Activated naive CD4-positive, alpha-beta T cell treated with anti-CD3 and anti-CD28 coated beads for 36 hours (primary cell): ENCODE results near the gene PIP5K1A. TPM values are rescaled to one million over a fixed set of nuclear protein-coding genes. Genes with fewer than 3 reads are reported as not detected.
"Not testable (repeated sequence)": the region's sequence is repeated elsewhere in the genome, so short reads cannot be mapped to it uniquely, and the experiment has no call there.

Source experiments
- CTCF ChIA-PET: fragments of 350-600 bp; sonication (Branson Sonifier 250); formaldehyde crosslinking; loops from one replicate; lab custom pipeline; 2021; ENCODE audit warnings: antibody characterized with exemption; lab: Charles Lee
- DNase-seq: peaks from one replicate; pipeline ENCODE4 v3.0.0-alpha.2; 2020
- H3K27ac Mint-ChIP-seq: one replicate; pipeline ENCODE4 v1.8.0; 2021; ENCODE audit warnings: mild to moderate bottlenecking, mixed read lengths
- H3K27me3 Mint-ChIP-seq: one replicate; pipeline ENCODE4 v1.8.0; 2021; ENCODE audit warnings: low read depth, mixed read lengths
- H3K36me3 Mint-ChIP-seq: one replicate; pipeline ENCODE4 v1.8.0; 2021; ENCODE audit warnings: low read depth, mixed read lengths
- H3K4me1 Mint-ChIP-seq: one replicate; pipeline ENCODE4 v1.8.0; 2021; ENCODE audit warnings: low read depth, mixed read lengths
- H3K4me3 Mint-ChIP-seq: one replicate; pipeline ENCODE4 v1.8.0; 2021; ENCODE audit warnings: mild to moderate bottlenecking, moderate library complexity, mixed read lengths
- H3K9me3 Mint-ChIP-seq: one replicate; pipeline ENCODE4 v1.8.0; 2021; ENCODE audit warnings: mixed read lengths
- intact Hi-C: fragments of 100-400 bp; cut with micrococcal nuclease; formaldehyde crosslinking; loops from one replicate; pipeline ENCODE4 v1.15.1; 2023
- total RNA-seq, 2 experiments: library from RNA; stranded (reverse); gene quantifications; one replicate each; pipeline ENCODE4 v1.2.3, GENCODE V29; 2021

The PIP5K1A gene
- total RNA-seq, 2 experiments from 2014 or later = 72.6 to 82.5 TPM

- H3K4me3 Mint-ChIP-seq = peak overlapping the region; percentile 92
These were observed 31.8 kb upstream of the PIP5K1A start for GRCh38 chr1:151166505-151166956.

DNA sequence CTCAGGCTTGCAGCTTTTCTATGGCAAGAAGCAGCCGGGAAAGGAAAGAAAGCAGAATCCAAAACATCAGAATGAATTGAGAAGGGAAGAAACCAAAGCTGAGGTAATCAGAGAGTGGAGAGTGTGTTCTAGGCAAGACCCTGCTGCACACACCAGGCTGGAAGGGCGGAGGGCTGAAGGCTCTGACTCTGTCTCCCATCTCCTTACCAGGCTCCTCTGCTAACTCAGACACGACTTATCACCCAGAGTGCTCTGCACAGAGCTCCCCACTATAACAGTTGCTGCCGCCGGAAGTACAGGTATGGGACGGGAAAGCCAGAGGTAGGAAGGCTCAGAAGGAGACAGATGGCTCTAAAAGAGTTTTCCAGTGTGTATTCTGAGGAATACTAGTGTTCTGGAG lies 31.2 kb upstream of the PIP5K1A start:
- H3K4me3 Mint-ChIP-seq = peak overlapping the region; percentile 92
- H3K27me3 Mint-ChIP-seq = no peaks in the 10 kb centered on the region
- CTCF ChIA-PET = interaction anchor here (1.2 to 1.9 kb wide), 3 partner anchors 9 to 67 kb away, joined by 4 to 7 read pairs (median 4); partner anchors contain the start of genes TMOD4 and TNFAIP8L2
- no peaks in the 10 kb centered on the region for H3K9me3 Mint-ChIP-seq
- peaks cover 24% of the 10 kb centered on the region for H3K36me3 Mint-ChIP-seq
- no peak for DNase-seq
- intact Hi-C loops = no loop called here
- peak overlapping the region; percentile 53 for H3K27ac Mint-ChIP-seq
- H3K4me1 Mint-ChIP-seq = peaks cover 42% of the 10 kb centered on the region

More at GRCh38 chr1:151166505-151166956, 31.8 kb upstream of the PIP5K1A start:
- intact Hi-C loops = loop anchor here (1.0 kb wide), 2 partner anchors 24 to 32 kb away; partner anchors contain the start of genes PIP5K1A and VPS72
- peak; percentile 16 for DNase-seq
- Mint-ChIP-seq H3K36me3 (peaks cover 24% of the 10 kb centered on the region), H3K27me3 (no peaks in the 10 kb centered on the region), H3K9me3 (no peaks in the 10 kb centered on the region), H3K4me1 (peaks cover 48% of the 10 kb centered on the region), H3K27ac (peak overlapping the region; percentile 90)
- CTCF ChIA-PET = interaction anchor here (0.6 to 1.9 kb wide), 4 partner anchors 9 to 67 kb away, joined by 4 to 7 read pairs (median 4); partner anchors contain the start of genes TMOD4 and TNFAIP8L2

DNA sequence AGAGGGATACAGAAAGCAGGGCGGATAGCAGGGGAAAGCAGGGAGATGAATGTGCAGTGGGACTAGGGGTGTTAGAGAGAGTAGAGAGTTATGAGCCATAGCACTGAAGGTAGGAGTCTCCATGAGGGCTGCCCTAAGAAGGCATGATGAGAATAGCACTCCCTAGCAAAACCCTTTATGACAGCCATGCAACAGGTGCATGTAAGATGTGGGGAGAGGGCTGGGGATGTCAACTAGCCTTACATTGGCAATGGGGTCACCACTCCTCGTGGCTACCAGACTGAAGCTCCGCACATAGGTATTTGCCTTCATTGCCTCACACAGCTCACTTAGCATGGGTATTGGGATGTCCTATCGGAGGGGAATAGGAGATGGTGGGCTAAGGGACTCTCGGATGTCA lies 27.2 kb upstream of the PIP5K1A start:
- Mint-ChIP-seq H3K4me1 (peaks cover 16% of the 10 kb centered on the region), H3K36me3 (peaks cover 24% of the 10 kb centered on the region), H3K27ac (no peak overlapping the region), H3K9me3 (no peaks in the 10 kb centered on the region), H3K27me3 (no peaks in the 10 kb centered on the region), H3K4me3 (no peak overlapping the region)
- DNase-seq = no peak
- CTCF ChIA-PET = interaction anchor here (0.5 to 2.1 kb wide), 3 partner anchors 13 to 248 kb away, joined by 3 to 5 read pairs (median 4); no protein-coding TSS in a partner anchor
- intact Hi-C loops = no loop called here

DNA sequence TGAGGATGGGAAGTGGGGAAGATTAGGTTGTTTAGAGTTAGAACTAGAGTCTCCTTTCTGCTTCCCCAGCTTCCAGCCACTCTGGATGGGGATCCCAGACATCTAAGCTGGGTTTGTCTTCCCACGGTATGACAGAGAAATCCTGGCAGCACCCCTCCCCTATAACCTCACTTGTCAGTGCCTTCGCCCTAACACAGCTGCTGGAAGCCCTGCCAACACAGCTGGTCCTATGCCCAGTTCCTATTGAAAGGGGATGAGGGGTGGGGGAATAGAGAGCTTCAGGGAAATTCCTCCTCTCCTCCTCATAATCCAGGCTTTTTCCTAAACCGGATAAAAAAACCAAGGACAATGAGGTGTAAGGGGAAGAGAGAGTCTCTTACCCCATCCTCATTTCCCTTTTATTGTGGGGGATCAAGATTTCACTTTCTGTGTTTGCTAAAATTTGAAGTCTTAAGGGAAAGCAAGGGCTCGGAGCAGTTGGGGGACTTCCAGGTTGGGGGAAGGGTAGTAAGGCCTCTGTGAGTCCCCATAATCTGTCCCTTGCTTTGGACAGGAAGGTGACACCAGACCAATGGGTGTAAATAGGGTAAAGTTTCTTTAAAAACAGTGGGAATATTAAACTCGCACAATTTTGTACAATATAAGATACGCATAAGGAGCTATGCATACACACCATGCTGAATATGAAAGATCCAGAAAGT lies 23.2 kb upstream of the PIP5K1A start:
- Mint-ChIP-seq H3K4me3 (no peak overlapping the region), H3K36me3 (peaks cover 26% of the 10 kb centered on the region), H3K27me3 (no peaks in the 10 kb centered on the region), H3K27ac (peak overlapping the region; percentile 63), H3K9me3 (no peaks in the 10 kb centered on the region), H3K4me1 (no peaks in the 10 kb centered on the region)
- no peak for DNase-seq
- intact Hi-C loops = no loop called here
- CTCF ChIA-PET = interaction anchor here (1.4 kb wide), 2 partner anchors 9 to 31 kb away, joined by 4 read pairs; partner anchors contain the start of genes LYSMD1 and SCNM1

DNA sequence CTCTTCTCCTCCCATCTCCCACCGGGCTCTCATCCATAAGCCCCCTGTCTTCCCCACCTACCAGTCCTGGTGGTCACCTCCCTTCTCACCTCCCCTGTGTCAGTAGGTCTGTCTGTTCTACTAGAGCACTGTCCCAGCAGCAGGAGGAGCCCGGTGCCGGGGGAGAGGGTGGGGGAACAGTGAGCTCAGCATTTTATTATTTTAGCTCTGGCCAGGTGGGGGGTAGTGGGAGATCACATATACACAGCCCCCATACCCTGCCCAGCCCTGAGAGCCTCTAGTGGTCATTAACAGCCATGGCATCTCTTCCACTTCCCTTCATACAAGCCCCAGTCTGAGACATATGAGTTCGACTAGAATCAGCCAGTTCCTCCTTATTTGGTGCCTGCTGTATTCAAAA lies 22.5 kb upstream of the PIP5K1A start, which contains the start of gene TMOD4:
TMOD4 (minus strand) TSS at position 119 of the 400 bp plus-strand sequence. CDS start 1,106 bp downstream, outside the sequence.
- DNase-seq = no peak

DNA sequence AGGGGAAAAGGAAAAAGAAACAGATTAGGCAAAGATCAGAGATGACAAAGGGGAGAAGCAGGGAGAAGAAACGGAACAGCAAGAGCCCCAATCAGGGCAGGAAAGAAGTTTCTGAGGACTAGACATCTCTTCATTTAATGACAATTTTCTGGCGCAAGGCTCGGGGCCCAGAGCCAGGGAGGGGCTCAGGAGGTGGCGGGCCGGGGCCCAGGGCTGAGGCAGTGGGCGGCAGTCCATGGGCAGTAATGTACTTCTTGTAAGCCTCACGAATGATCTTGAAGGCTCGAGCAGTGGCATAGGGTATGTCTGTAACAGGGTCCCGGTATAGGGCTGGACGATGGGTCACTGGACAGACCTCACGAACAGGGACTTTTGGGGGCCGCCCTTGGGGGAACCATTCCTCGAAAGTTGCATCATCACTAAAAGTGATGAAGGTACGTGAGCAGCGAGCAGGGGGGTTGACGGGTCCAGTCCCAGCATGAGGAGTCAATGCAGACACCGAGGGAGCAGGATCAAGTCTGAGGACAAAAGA lies 21.8 kb upstream of the PIP5K1A start:
- Mint-ChIP-seq H3K27me3 (no peaks in the 10 kb centered on the region), H3K36me3 (peaks cover 36% of the 10 kb centered on the region), H3K9me3 (no peaks in the 10 kb centered on the region), H3K4me3 (no peak overlapping the region), H3K4me1 (no peaks in the 10 kb centered on the region), H3K27ac (no peak overlapping the region)
- CTCF ChIA-PET = interaction anchor here (0.7 to 1.8 kb wide), 5 partner anchors 10 to 152 kb away, joined by 3 to 5 read pairs (median 4); partner anchors contain the start of genes LYSMD1 and SCNM1
- intact Hi-C loops = no loop called here
- DNase-seq = no peak

More for the DNA sequence above, 22.5 kb upstream of the PIP5K1A start, which contains the start of gene TMOD4:
- peaks cover 29% of the 10 kb centered on the region for H3K36me3 Mint-ChIP-seq
- peak within 1 kb of the TSS; percentile 63 for H3K27ac Mint-ChIP-seq
- no peaks in the 10 kb centered on the region for H3K4me1 Mint-ChIP-seq
- H3K9me3 Mint-ChIP-seq = no peaks in the 10 kb centered on the region
- intact Hi-C loops = no loop called here
- CTCF ChIA-PET = interaction anchor here (0.7 to 1.8 kb wide), 4 partner anchors 9 to 76 kb away, joined by 3 to 5 read pairs (median 4); partner anchors contain the start of genes LYSMD1 and SCNM1
- H3K27me3 Mint-ChIP-seq = no peaks in the 10 kb centered on the region
- H3K4me3 Mint-ChIP-seq = no peak within 1 kb of the TSS

GRCh38 chr1:151184211-151184610 lies 14.1 kb upstream of the PIP5K1A start:
- Mint-ChIP-seq H3K27ac (no peak overlapping the region), H3K36me3 (peaks cover 42% of the 10 kb centered on the region), H3K27me3 (no peaks in the 10 kb centered on the region), H3K9me3 (no peaks in the 10 kb centered on the region), H3K4me3 (no peak overlapping the region), H3K4me1 (peaks cover 21% of the 10 kb centered on the region)
- CTCF ChIA-PET = interaction anchor here (0.5 kb wide), 1 partner anchor 113 kb away, joined by 3 read pairs; no protein-coding TSS in a partner anchor
- DNase-seq = no peak
- intact Hi-C loops = no loop called here

GRCh38 chr1:151187205-151187604 lies 11.1 kb upstream of the PIP5K1A start:
- intact Hi-C loops = no loop called here
- Mint-ChIP-seq H3K4me3 (no peak overlapping the region), H3K36me3 (peaks cover 27% of the 10 kb centered on the region), H3K27me3 (no peaks in the 10 kb centered on the region), H3K9me3 (no peaks in the 10 kb centered on the region), H3K27ac (no peak overlapping the region), H3K4me1 (peaks cover 32% of the 10 kb centered on the region)
- DNase-seq = no peak
- CTCF ChIA-PET = interaction anchor here (0.9 to 1.1 kb wide), 2 partner anchors 10 to 65 kb away, joined by 4 to 5 read pairs; no protein-coding TSS in a partner anchor

DNA sequence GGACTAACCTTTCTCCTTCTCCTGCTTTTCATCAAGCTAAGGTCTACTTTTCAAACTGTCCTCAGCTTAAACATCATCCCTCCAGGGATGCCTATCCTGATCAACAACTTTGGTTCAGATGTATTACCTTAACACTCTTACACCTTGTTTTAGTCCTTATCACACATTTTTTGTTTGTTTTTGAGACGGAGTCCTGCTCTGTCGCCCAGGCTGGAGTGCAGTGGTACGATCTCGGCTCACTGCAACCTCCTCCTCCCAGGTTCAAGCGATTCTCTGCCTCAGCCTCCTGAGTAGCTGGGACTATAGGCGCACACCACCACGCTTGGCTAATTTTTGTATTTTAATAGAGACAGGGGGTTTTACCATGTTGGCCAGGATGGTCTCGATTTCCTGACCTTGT lies 9.7 kb upstream of the PIP5K1A start:
- H3K36me3 Mint-ChIP-seq = peaks cover 19% of the 10 kb centered on the region
- H3K27me3 Mint-ChIP-seq, H3K9me3 Mint-ChIP-seq, H3K27ac Mint-ChIP-seq, intact Hi-C loops, DNase-seq: not testable (repeated sequence)
- CTCF ChIA-PET = interaction anchor here (1.0 kb wide), 1 partner anchor 89 kb away, joined by 3 read pairs; no protein-coding TSS in a partner anchor
- H3K4me3 Mint-ChIP-seq = peak overlapping the region; percentile 96
- peaks cover 32% of the 10 kb centered on the region for H3K4me1 Mint-ChIP-seq

DNA sequence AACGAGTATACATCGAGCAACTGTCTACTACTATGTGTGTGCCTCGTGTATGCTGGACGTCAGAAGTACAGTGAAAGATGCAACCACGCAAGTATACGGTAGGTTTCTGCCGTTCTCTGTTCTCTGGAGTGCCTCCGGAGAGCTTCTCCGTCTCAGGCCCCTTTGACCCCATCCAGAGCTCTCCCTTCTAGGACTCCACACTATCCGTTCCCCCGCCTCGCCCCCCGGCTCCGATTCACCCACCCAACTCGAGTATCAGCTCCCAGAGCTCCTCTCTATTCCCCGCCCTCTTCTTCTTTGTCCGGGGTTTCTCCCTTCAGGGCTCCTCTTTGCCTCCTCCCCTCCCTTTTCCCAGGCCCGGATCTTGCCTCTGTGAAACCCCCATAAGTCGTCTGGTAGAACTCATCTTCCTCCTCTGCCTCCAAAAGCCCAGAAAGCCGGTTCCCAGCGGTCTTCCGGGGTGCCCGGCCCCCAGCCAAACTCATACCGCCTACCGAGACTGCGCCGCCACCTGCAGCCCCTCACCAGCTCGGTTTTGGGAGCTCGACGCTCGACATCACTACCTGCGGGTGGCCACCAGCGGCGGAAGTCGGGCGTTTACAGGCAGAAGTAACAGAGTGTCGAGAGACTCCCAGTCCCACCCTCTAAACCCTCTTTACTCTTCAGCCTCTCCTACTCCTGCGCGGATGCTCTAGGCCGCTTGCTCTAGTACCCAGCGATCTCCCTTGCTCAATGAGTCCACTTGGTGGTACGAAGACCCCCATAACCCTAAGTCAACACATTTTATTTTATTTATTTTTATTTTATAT lies 8.5 kb upstream of the PIP5K1A start, which contains the start of gene VPS72:
VPS72 (minus strand) TSS at position 561 of the 809 bp plus-strand sequence; CDS start at position 485, 76 bp downstream.
- CTCF ChIA-PET = interaction anchor here (0.6 to 1.4 kb wide), 7 partner anchors 9 to 151 kb away, joined by 3 to 4 read pairs (median 3); partner anchors contain the start of genes PIP5K1A and TNFAIP8L2
- H3K9me3 Mint-ChIP-seq = no peaks in the 10 kb centered on the region

GRCh38 chr1:151192047-151192446 lies 6.3 kb upstream of the PIP5K1A start:
- no peaks in the 10 kb centered on the region for H3K27me3 Mint-ChIP-seq
- H3K36me3 Mint-ChIP-seq = no peaks in the 10 kb centered on the region
- no peak overlapping the region for H3K4me3 Mint-ChIP-seq
- no peak overlapping the region for H3K27ac Mint-ChIP-seq
- DNase-seq = no peak
- CTCF ChIA-PET = interaction anchor here (0.6 to 0.8 kb wide), 4 partner anchors 36 to 74 kb away, joined by 3 to 4 read pairs (median 3); no protein-coding TSS in a partner anchor
- H3K4me1 Mint-ChIP-seq = peaks cover 29% of the 10 kb centered on the region
- no peaks in the 10 kb centered on the region for H3K9me3 Mint-ChIP-seq
- intact Hi-C loops = loop anchor here (10.0 kb wide), 2 partner anchors 423 to 643 kb away; partner anchors contain the start of genes C2CD4D, RORC and SNX27

More for the DNA sequence above, 8.5 kb upstream of the PIP5K1A start, which contains the start of gene VPS72:
- intact Hi-C loops = loop anchor here (1.0 to 10.0 kb wide), 6 partner anchors 8 to 645 kb away; partner anchors contain the start of genes C2CD4D, PIP5K1A, PSMD4 and RORC
- Mint-ChIP-seq H3K27ac (peak within 1 kb of the TSS; percentile 95), H3K4me3 (peak within 1 kb of the TSS; percentile 96), H3K36me3 (peaks cover 12% of the 10 kb centered on the region), H3K27me3 (no peaks in the 10 kb centered on the region), H3K4me1 (peaks cover 32% of the 10 kb centered on the region)
- peak; percentile 92 for DNase-seq
